ENCODE measurements around the gene PRR5L.

PRR5L gene

GRCh38 chr11:36411202-36411640 lies 115.1 kb downstream of the PRR5L start (continued):
- TF ChIP-seq ZNF26 (tag by site-specific recombination; IDR thresholded peaks at IDR 0.05), result no peak
- TF ChIP-seq INSM2 (tag by site-specific recombination; IDR thresholded peaks at IDR 0.05), result no peak
- no peak for TF ChIP-seq TCF7L2 (IDR thresholded peaks at IDR 0.05; ENCODE audit: borderline replicate concordance, low read depth, low read length)
- TF ChIP-seq ZNF239 (tag by site-specific recombination; IDR thresholded peaks at IDR 0.05), result no peak

GRCh38 chr11:36412781-36413383 lies 116.8 kb downstream of the PRR5L start:
- H3K9me3 ChIP-seq (ENCODE audit: control insufficient read depth, insufficient read depth, low read depth, low read length), result no peaks in the 10 kb centered on the region
- TF ChIP-seq KLF17 (tag by site-specific recombination; IDR thresholded peaks at IDR 0.05), result no peak
- no peak for TF ChIP-seq ZNF416 (tag by site-specific recombination; IDR thresholded peaks at IDR 0.05)
- no peak for TF ChIP-seq ZNF501 (tag by site-specific recombination; IDR thresholded peaks at IDR 0.05)
- TF ChIP-seq ZNF146 (tag by site-specific recombination; IDR thresholded peaks at IDR 0.05), result no peak
- no peak for TF ChIP-seq ZNF580 (tag by site-specific recombination; IDR thresholded peaks at IDR 0.05)
- no peak for TF ChIP-seq ZNF555 (tag by site-specific recombination; conservative IDR thresholded peaks at IDR 0.05)
- TF ChIP-seq HOXC10 (CRISPR knock-in tag; IDR thresholded peaks at IDR 0.05), result no peak
- no peak for TF ChIP-seq ZNF221 (tag by site-specific recombination; IDR thresholded peaks at IDR 0.05; ENCODE audit: borderline replicate concordance)
- no peak for TF ChIP-seq ZXDB (tag by site-specific recombination; IDR thresholded peaks at IDR 0.05)
- TF ChIP-seq ZBTB20 (tag by site-specific recombination; IDR thresholded peaks at IDR 0.05), result no peak
- CTCF ChIA-PET, result interaction anchor here (0.5 to 1.1 kb wide), 3 partner anchors 38 to 725 kb away, joined by 3 to 5 read pairs (median 3); no protein-coding TSS in a partner anchor
- H3K4me3 ChIP-seq (ENCODE audit: low read depth, low read length), result no peak overlapping the region
- no peaks in the 10 kb centered on the region for H3K36me3 ChIP-seq (ENCODE audit: control insufficient read depth in 2 of 2, insufficient read depth in 1 of 2, low read length in 2 of 2)
- POLR2A ChIA-PET, result no interaction called here
- no peak overlapping the region for H3K27ac ChIP-seq (ENCODE audit: extremely low read depth, low read depth, low read length)
- no peaks in the 10 kb centered on the region for H3K4me1 ChIP-seq (ENCODE audit: control insufficient read depth, insufficient read depth, low read length)

- no peaks in the 10 kb centered on the region for H3K4me1 ChIP-seq (ENCODE audit: control insufficient read depth, insufficient read depth, low read length)
- CTCF ChIA-PET, result no interaction called here
- H3K36me3 ChIP-seq (ENCODE audit: control insufficient read depth in 2 of 2, insufficient read depth in 1 of 2, low read length in 2 of 2), result no peaks in the 10 kb centered on the region
Observed at GRCh38 chr11:36417154-36417553, 121.1 kb downstream of the PRR5L start.

More at GRCh38 chr11:36417154-36417553, 121.1 kb downstream of the PRR5L start:
- Histone ChIP-seq H3K4me3 (ENCODE audit: low read depth, low read length) (no peak overlapping the region), H3K27ac (ENCODE audit: extremely low read depth, low read depth, low read length) (no peak overlapping the region), H3K9me3 (ENCODE audit: control insufficient read depth, insufficient read depth, low read depth, low read length) (no peaks in the 10 kb centered on the region)
- POLR2A ChIA-PET, result no interaction called here
- TF ChIP-seq ZFHX2 (tag by site-specific recombination; conservative IDR thresholded peaks at IDR 0.05) (no peak), ZNF426 (tag by site-specific recombination; IDR thresholded peaks at IDR 0.05) (no peak), ZNF624 (tag by site-specific recombination; IDR thresholded peaks at IDR 0.05) (no peak), ZNF585B (tag by site-specific recombination; IDR thresholded peaks at IDR 0.05) (no peak), ZNF48 (tag by site-specific recombination; IDR thresholded peaks at IDR 0.05) (no peak), ZNF184 (tag by site-specific recombination; IDR thresholded peaks at IDR 0.05) (no peak), ZNF639 (tag by site-specific recombination; IDR thresholded peaks at IDR 0.05) (no peak)

All from HEK293 (cell line).